Non-pigmented ciliary epithelial cell (primary cell): ENCODE data around the gene NAALADL2.
"Not testable (repeated sequence)": the region's sequence is repeated elsewhere in the genome, so short reads cannot be mapped to it uniquely, and the experiment has no call there.

ENCODE experiments used
- DNase-seq: peaks from one replicate; pipeline ENCODE4 v3.0.0-alpha.2; 2010; ENCODE audit warnings: low read depth

The NAALADL2 gene

DNA sequence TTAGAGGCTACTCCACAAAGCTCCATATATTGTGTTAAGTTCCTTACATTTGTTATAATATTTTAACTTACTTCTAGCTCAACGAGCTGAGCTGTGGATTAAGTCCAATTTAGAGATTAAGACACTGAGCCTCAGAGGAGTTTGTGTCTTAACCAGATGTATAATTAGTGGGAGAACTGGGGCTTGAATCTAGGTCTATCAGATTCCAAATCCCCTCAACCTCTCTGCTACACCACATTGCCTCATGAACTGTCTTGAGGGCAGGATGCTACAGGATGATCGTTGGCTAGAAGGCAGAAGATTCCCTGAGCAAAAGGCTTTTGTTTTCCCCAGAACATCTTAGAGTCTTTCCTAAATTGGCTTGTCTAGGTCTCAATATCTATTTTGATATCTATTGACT is 890.8 kb downstream of the NAALADL2 start:
- DNase-seq = no peak

DNA sequence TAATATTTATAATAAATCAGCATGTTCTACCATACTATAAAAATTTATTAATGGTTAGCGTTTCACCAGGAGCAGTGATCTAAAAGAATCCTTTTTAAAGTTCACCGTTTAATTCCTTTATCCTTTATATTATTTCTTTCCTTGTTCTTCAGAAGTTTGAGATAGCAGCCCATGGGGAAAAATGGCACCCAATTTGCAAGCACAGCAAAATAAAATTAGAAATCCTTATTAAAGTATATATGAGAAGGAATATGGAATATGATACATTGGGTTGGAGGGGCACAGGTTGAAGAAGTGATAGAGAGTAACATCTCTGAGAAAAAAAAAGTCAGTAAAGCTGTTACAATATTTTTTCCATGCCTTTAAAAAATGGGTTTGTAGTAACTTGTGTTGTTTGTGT is 892.0 kb downstream of the NAALADL2 start:
- no peak for DNase-seq

GRCh38 chr3:175763948-175764347 is 904.8 kb downstream of the NAALADL2 start:
- no peak for DNase-seq

GRCh38 chr3:175764722-175765121 is 905.6 kb downstream of the NAALADL2 start:
- DNase-seq = no peak

DNA sequence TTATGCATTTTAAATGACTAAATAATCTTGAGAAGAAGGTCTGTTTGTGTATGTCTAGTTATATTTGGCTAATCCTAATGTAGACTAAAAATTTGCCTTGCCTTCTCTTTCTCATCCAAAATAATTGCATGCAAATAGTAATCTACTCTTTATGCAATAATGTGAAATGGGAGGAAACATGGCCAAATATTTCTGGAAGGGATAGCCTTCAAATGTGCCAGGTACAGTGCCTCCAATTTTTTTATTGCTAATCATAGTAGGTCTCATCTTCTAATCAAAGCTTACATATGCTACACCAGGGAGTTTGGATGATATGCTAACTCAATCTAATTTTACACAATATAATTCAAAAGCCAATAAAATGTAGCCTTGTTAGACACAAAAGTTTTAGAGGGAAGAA is 911.3 kb downstream of the NAALADL2 start:
- no peak for DNase-seq

DNA sequence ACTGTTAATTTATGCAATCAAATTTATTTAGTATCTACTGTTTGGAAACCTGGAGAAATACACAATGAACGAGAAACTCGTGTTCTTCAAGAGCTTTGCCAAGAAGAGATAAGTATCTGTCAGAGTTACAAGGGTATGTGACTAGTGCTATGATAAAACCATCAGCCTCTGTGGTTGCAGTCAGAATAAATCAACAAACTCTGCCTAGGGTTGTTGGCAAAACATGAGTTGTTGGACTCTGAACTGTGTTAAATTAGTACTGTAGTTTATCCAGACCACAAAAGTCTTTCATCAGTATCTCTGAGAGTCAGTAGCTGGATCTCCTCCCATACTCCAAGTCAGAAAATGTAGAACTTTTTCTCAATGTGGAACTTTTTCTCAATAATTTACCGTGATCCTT is 918.4 kb downstream of the NAALADL2 start:
- DNase-seq = no peak

DNA sequence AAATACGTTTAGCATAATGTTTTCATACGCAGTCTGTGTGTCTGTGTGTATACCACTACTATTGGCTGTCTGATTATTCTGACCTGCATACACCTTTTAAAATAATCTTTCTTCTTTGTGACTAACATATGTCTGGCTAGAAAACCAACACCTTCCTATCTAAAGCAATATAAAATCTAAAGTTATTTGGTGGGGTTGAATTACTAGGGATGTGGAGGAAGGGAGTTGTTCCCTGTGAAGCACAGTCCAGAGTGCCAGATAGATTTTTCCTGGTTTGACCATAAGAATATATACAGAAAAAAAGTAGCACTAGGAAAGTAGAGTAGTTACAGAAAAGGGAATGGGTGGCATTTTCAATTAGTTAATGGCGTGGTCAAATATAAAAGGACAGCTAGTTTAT is 918.8 kb downstream of the NAALADL2 start:
- no peak for DNase-seq

GRCh38 chr3:175778994-175779393 is 919.9 kb downstream of the NAALADL2 start:
- DNase-seq = no peak

- not testable (repeated sequence) for DNase-seq
Measured at GRCh38 chr3:175787109-175787508, 928.0 kb downstream of the NAALADL2 start.

GRCh38 chr3:175792245-175792644 is 933.1 kb downstream of the NAALADL2 start:
- DNase-seq = no peak

DNA sequence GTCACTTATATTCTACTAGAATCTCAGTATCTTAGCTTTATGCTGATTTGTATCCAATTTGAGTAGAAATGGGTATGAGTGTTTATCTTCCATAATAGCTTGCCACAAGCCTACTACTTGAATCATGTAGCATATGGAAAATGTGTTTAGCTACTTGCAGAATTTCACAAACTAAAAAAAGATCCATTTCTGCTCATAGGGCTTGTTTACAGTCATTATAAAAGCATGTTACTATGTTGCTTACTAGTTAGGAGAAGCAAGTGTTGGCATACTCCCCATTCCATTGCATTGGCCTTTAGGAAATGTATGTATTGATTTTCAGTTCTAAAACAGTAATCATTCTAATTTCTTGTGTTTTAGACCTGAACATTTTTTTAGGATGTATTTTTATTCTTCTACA is 939.2 kb downstream of the NAALADL2 start:
- DNase-seq = no peak

DNA sequence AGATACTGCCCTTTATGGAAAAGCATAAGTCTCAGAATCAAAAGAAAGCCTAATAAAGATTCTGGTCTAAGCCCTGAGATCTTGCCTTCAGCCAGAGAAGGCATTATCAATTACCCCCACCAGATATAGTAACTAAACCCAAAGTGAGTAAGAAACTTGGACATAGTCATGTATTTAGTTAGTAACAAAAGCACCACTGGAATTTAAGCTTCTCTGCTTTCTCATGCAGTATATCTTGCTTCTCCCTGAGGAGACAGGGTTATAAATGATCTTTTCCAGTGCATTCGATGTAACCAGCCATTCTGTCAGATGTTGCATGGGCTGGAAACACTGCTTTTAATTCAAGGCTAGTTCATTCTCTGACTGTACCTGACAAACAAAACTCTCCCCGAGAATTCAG is 946.7 kb downstream of the NAALADL2 start:
- no peak for DNase-seq

DNA sequence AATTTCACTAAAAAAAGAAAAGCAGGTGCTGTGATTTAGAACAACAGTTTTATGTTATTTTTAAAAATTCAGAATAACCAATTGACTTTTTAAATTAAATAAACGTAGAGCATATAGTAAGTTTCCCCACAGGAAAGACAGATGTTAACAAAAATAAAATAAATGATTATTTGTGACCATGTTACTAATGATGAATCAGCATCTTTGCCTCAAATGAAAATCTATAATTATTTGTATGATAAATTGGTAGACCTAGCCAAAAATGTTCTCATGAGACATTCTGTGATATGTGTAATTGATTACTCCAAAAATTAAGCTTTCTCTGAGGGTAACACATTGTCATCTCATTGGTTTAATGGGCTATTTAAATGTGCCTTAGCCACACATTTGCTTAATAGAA is 948.0 kb downstream of the NAALADL2 start:
- DNase-seq = no peak

GRCh38 chr3:175818811-175819464 is 959.8 kb downstream of the NAALADL2 start:
- DNase-seq = no peak

- not testable (repeated sequence) for DNase-seq
Measured at GRCh38 chr3:175822766-175823491, 963.8 kb downstream of the NAALADL2 start.

DNA sequence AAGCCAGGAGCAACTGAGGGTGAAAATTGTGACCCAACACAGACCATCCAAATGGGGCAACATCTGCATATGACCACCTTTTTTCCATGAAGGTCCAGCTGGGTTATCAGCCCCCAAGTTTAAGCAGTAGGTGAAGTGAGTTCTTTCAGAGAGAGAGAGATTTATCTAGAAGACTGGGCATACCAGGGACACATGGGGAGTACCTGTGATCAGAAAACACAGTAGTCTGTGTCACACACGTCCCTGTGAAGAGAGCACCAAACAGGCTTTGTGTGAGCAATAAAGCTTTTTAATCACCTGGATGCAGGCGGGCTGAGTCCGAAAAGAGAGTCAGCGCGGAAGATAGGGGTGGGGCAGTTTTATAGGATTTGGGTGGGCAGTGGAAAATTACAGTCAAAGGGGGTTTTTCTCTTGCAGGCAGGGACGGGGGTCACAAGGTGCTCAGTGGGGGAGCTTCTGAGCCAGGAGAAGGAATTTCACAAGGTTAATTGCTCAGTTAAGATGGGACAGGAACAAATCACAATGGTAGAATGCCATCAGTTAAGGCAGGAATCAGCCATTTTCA is 966.0 kb downstream of the NAALADL2 start:
- not testable (repeated sequence) for DNase-seq

- DNase-seq = no peak
Measured at GRCh38 chr3:175826759-175827158, 967.6 kb downstream of the NAALADL2 start.

- not testable (repeated sequence) for DNase-seq
Measured at GRCh38 chr3:175829809-175830208, 970.7 kb downstream of the NAALADL2 start.

DNA sequence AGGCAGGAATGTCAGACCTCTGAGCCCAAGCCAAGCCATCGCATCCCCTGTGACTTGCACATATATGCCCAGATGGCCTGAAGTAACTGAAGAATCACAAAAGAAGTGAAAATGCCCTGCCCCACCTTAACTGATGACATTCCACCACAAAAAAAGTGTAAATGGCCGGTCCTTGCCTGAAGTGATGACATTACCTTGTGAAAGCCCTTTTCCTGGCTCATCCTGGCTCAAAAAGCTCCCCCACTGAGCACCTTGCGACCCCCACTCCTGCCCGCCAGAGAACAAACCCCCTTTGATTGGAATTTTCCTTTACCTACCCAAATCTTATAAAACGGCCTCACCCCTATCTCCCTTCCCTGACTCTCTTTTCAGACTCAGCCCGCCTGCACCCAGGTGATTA is 976.6 kb downstream of the NAALADL2 start:
- DNase-seq = not testable (repeated sequence)

DNA sequence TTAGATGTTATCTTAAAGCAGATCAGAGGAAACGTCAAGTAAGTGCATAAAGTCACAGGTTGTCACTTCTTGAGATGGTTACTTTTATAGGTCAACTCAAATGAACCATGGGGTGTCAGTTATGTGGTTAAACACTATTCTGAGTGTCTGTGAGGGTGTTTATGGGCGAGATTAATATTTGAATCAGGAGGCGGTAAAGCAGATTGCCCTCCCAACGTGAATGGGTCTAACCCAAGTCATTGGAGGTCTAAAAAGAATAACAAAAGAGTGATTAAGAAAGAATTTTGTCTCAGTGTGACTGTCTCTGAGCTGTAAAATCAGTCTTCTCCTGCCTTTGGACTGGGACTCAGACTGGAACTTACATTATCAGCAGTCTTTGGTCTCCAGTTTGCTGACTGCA is 977.5 kb downstream of the NAALADL2 start:
- DNase-seq = no peak

- DNase-seq = no peak
Measured at GRCh38 chr3:175837962-175838361, 978.8 kb downstream of the NAALADL2 start.

- no peak for DNase-seq
Measured at GRCh38 chr3:175839366-175840005, 980.4 kb downstream of the NAALADL2 start.

- DNase-seq = no peak
Measured at GRCh38 chr3:175851541-175851940, 992.4 kb downstream of the NAALADL2 start.
